Right lung (tissue), 5 donors: ENCODE results near the gene ARHGAP45. TPM values are rescaled to one million over a fixed set of nuclear protein-coding genes. Genes with fewer than 3 reads are reported as not detected.

ENCODE experiments used
- DNase-seq, 2 donors: peaks; one replicate each; pipeline ENCODE4 v3.0.0-alpha.2; 2013
- polyA plus RNA-seq, 5 donors: library from polyadenylated mRNA; unstranded; fragments of 120-200 nt; gene quantifications; one replicate each; pipeline versions ENCODE4 v1.2.1 to v1.2.3, GENCODE V29; 2013; ENCODE audit warnings: inconsistent platforms in 1 of 5, low replicate concordance in 1 of 5; ENCODE audit not compliant: insufficient read length in 5 of 5, insufficient read depth in 1 of 5

Gene ARHGAP45
- polyA plus RNA-seq, 5 donors: 7.8 to 15.8 (median 10.2) TPM

DNA sequence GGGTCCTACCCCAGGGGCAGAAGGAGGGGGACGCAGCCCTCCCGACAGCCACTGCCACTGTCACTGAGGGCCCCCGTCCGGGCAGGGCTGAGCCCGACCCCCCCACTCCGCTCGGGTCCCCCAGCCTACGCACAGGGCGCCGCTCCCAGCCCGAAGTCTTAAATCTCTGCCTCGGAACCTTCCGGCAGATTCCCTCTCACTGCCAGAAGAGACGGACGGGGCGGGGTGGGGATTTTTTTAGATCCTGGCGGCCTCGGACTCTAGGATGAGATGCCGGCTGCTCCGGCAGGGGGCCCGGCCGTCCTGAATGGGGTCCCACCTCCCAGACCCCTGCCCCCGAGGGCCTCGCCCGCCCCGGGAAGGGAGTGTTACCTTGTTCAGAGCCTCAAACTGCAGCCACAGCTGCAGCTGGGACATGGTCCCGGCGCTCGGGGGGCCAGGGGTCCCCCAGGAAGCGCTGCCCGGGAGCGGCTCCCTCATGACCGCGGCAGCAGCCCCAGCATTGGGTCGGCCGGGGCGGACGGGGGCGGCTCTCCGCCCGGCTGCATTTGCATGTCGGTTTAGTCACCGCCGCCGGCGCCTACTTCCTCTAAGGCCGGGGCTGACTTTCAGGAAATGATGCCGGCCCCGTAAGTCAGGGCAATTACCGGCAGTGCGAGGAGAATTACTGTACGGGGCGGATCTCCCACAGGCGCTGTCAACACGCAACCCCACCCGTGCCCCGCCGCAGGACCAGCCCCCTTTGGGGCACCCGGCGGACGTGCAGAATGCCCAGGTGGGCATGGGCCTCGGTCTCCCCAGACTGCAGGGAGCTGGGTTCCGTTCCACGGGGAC is 65.0 kb downstream of the ARHGAP45 start:
- DNase-seq: peak; percentile 42 to 52

DNA sequence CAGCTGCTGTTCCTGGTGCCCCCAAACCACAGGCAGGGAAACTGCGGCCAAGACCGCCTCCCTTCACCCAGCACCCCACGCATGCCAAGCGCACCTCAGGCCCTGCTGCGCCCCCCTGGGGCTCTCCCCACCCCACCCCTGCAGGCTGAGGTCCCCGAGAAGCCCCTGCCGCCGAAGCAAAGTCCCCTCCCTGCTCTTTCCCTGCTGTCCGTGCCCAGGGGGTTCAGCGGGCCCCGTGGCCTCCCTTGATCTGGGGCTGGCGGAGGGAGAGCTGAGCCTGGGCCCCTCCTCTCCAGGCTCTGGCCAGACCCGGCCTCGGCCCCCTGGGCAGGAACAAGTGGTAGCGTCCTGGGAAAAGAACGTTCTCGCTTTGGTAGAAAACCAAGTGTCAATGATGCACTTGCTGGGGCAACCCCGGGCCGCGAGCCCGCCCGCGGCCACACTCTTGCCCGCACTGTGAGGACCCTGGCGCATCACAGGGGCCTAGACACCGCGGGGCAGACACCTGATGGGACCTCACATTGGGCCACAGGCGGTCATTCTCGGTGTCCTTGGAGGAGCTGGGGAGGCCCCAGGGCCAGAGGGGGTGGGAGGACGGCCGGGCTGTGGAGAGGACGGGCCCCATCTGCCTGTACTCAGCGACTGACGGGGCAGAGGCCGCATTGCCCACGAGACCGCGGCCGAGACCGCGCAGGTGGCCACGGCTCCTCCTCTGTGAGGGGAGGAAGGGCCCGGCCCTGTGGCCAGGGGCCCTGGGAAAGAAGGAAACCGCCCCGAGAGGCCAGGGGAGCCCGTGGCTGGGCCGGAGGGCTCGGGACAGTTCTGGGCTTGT is 65.8 kb downstream of the ARHGAP45 start:
- DNase-seq: no peak

DNA sequence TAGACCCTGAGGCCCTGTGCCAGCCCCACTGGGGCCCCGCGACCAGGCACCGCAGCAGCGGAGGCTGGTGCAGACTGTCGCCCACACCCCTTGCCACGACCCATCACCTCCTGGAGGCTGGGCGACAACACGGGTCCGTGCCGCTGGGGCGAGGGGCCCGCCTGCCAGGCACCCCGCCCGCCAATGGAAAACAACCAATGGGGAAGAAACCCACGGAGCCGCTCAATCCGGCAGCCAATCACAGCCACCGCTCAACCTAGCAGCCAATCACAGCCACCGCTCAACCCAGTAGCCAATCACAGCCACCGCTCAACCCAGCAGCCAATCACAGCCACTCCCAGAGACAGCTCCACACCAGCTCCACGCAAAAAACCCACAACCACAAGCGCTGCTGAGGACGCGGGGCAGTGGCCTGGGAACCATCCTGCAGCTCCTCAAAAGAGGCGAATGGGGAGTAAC is 66.5 kb downstream of the ARHGAP45 start:
- DNase-seq: no peak

DNA sequence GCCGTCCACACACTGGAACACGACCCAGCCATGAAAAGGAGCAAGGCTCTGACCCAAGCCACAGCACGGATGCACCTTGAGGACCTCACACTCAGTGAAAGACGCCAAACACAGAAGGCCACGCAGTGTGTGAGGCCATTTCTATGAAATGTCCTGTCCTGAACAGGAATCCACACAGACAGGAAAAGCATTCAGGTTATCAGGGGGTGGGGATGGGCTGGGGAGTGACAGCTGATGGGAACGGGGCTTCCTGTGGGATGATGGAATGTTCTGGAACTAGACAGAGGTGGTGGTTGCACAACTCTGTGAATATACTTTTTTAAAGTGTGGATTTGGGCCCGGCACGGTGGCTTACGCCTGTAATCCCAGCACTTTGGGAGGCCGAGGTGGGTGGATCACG is 67.5 kb downstream of the ARHGAP45 start:
- no peak for DNase-seq

DNA sequence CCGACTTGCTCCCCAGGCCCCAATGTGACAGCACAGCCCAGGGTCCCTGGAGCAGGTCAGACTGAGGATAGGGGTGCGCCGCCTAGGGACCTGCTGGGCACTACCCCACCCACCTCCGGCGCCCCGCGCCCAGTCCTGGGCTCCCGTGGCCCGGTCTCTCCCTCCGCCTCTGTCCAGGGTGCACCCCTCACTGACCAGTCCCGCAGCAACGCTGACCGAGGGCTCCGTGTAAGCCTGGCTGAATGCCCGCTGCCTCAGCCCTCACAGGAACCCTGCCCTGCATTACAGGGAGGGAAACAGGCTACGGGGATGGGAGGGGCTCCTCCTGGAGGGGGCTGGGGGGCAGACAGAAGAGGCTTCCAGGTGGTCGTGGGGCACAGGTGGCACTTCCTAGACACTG is 68.5 kb downstream of the ARHGAP45 start:
- no peak for DNase-seq

DNA sequence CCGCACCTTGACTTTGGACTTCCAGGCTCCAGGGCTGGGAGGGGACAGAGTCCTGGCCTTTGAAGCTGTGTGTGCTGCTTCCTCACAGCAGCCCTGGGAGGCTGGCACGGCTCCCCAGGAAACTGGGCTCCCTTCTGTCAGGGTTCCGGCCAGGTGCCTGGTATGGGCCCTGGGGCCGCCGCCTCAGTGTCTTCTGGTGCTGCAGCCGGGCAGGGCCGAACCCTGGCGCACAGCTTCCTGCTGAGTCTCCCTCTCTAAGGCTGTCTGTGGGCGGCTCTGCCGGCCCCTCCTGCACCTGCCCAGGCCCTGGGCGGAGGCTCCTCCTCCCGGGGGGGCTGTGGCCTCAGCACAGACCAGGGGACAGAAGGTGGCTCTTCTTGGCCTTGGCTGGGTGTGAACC is 69.2 kb downstream of the ARHGAP45 start:
- no peak for DNase-seq

Other genes with a start within 250 kb of the ARHGAP45 start
- gene PLPPR3, start 245.2 kb upstream of the ARHGAP45 start, polyA plus RNA-seq: 10 to 100 TPM in 1 of 5 donors, 1 to 10 TPM in 4; 3.0 to 13.7 (median 7.1) TPM
- gene AZU1, start 239.3 kb upstream of the ARHGAP45 start, polyA plus RNA-seq: 1 to 10 TPM; 1.4 to 4.4 (median 1.9) TPM
- 1 to 10 TPM; 1.4 to 3.4 (median 2.2) TPM for gene PRTN3, start 226.2 kb upstream of the ARHGAP45 start, polyA plus RNA-seq
- gene ELANE, start 214.9 kb upstream of the ARHGAP45 start, polyA plus RNA-seq: 1 to 10 TPM in 2 of 5 donors, under 1 TPM in 3; 0.20 to 1.7 (median 0.75) TPM
- 10 to 100 TPM in 1 of 5 donors, 1 to 10 TPM in 4; 4.7 to 31.4 (median 6.3) TPM for gene CFD, start 207.5 kb upstream of the ARHGAP45 start, polyA plus RNA-seq
- 10 to 100 TPM; 36.7 to 76.2 (median 51.0) TPM for gene MED16, start 174.0 kb upstream of the ARHGAP45 start, polyA plus RNA-seq
- not detected for gene RNU6-9, start 173.7 kb upstream of the ARHGAP45 start, polyA plus RNA-seq
- 10 to 100 TPM; 27.5 to 61.8 (median 37.1) TPM for gene R3HDM4, start 153.9 kb upstream of the ARHGAP45 start, polyA plus RNA-seq
- under 1 TPM in 1 of 5 donors, not detected in 4; 0.15 TPM for gene KISS1R, start 149.8 kb upstream of the ARHGAP45 start, polyA plus RNA-seq
- gene ARID3A, start 141.1 kb upstream of the ARHGAP45 start, polyA plus RNA-seq: 10 to 100 TPM; 17.0 to 28.0 (median 20.3) TPM
- 10 to 100 TPM; 22.3 to 47.6 (median 30.8) TPM for gene WDR18, start 82.8 kb upstream of the ARHGAP45 start, polyA plus RNA-seq
- 1 to 10 TPM in 2 of 5 donors, under 1 TPM in 3; 0.31 to 1.6 (median 0.69) TPM for gene GRIN3B, start 66.7 kb upstream of the ARHGAP45 start, polyA plus RNA-seq
- gene TMEM259, start 46.0 kb upstream of the ARHGAP45 start, polyA plus RNA-seq: 100 to 1,000 TPM in 2 of 5 donors, 10 to 100 TPM in 3; 70.9 to 132 (median 98.4) TPM
- not detected for gene RNU6-2, start 45.6 kb upstream of the ARHGAP45 start, polyA plus RNA-seq
- gene CNN2, start 40.6 kb upstream of the ARHGAP45 start, polyA plus RNA-seq: 100 to 1,000 TPM; 128 to 196 (median 157) TPM
- 1 to 10 TPM; 2.8 to 6.1 (median 4.7) TPM for gene ABCA7, start 27.1 kb upstream of the ARHGAP45 start, polyA plus RNA-seq
- 100 to 1,000 TPM; 107 to 191 (median 115) TPM for gene POLR2E, start 28.2 kb downstream of the ARHGAP45 start, polyA plus RNA-seq
- 100 to 1,000 TPM; 141 to 288 (median 176) TPM for gene GPX4, start 36.8 kb downstream of the ARHGAP45 start, polyA plus RNA-seq
- gene SBNO2, start 107.1 kb downstream of the ARHGAP45 start, polyA plus RNA-seq: 10 to 100 TPM; 16.7 to 26.3 (median 17.9) TPM
- gene STK11, start 138.6 kb downstream of the ARHGAP45 start, polyA plus RNA-seq: 10 to 100 TPM; 40.7 to 59.5 (median 46.3) TPM
- 1 to 10 TPM in 4 of 5 donors, under 1 TPM in 1; 0.97 to 2.5 (median 1.5) TPM for gene CBARP, start 170.8 kb downstream of the ARHGAP45 start, polyA plus RNA-seq
- gene ATP5F1D, start 174.6 kb downstream of the ARHGAP45 start, polyA plus RNA-seq: 100 to 1,000 TPM in 1 of 5 donors, 10 to 100 TPM in 4; 47.3 to 131 (median 76.0) TPM
- gene MIDN, start 181.4 kb downstream of the ARHGAP45 start, polyA plus RNA-seq: 10 to 100 TPM; 29.5 to 67.9 (median 40.8) TPM
- gene CIRBP, start 202.2 kb downstream of the ARHGAP45 start, polyA plus RNA-seq: 1,000 to 10,000 TPM in 1 of 5 donors, 100 to 1,000 TPM in 4; 774 to 1,053 (median 920) TPM
- gene FAM174C, start 208.4 kb downstream of the ARHGAP45 start, polyA plus RNA-seq: 10 to 100 TPM in 4 of 5 donors, 1 to 10 TPM in 1; 8.9 to 32.2 (median 17.2) TPM
- 1 to 10 TPM in 2 of 5 donors, under 1 TPM in 3; 0.66 to 2.1 (median 0.84) TPM for gene EFNA2, start 218.7 kb downstream of the ARHGAP45 start, polyA plus RNA-seq